Astrocyte of the hippocampus (primary cell): ENCODE data around the gene ALG12.

Experiments used
- DNase-seq: peaks from one replicate; pipeline ENCODE4 v3.0.0; 2011; ENCODE audit warnings: low read depth, low spot score

ALG12 gene

GRCh38 chr22:49889071-49889470, 29.2 kb downstream of the ALG12 start:
- DNase-seq, result peak; percentile 46

- no peak for DNase-seq
Measured at GRCh38 chr22:49887702-49888101, 30.5 kb downstream of the ALG12 start.

- DNase-seq, result no peak
Measured at GRCh38 chr22:49887064-49887451, 31.2 kb downstream of the ALG12 start.

GRCh38 chr22:49886346-49887063, 31.7 kb downstream of the ALG12 start:
- DNase-seq, result no peak

GRCh38 chr22:49885881-49886280, 32.4 kb downstream of the ALG12 start:
- DNase-seq, result no peak

- no peak for DNase-seq
Measured at GRCh38 chr22:49885281-49885680, 33.0 kb downstream of the ALG12 start.

GRCh38 chr22:49884503-49885260, 33.6 kb downstream of the ALG12 start:
- DNase-seq, result no peak

- DNase-seq, result no peak
Measured at GRCh38 chr22:49884075-49884474, 34.2 kb downstream of the ALG12 start.

- no peak for DNase-seq
Measured at GRCh38 chr22:49883294-49883640, 35.0 kb downstream of the ALG12 start.

GRCh38 chr22:49882519-49883293, 35.5 kb downstream of the ALG12 start:
- peak; percentile 48 for DNase-seq

- DNase-seq, result no peak
Measured at GRCh38 chr22:49881856-49882255, 36.4 kb downstream of the ALG12 start.

GRCh38 chr22:49880281-49880680, 38.0 kb downstream of the ALG12 start:
- peak; percentile 28 for DNase-seq

GRCh38 chr22:49879871-49880270, 38.4 kb downstream of the ALG12 start:
- no peak for DNase-seq

- no peak for DNase-seq
Measured at GRCh38 chr22:49878206-49878605, 40.0 kb downstream of the ALG12 start.

- no peak for DNase-seq
Measured at GRCh38 chr22:49877642-49878041, 40.6 kb downstream of the ALG12 start.

GRCh38 chr22:49873228-49873940, 44.9 kb downstream of the ALG12 start:
- no peak for DNase-seq

GRCh38 chr22:49872347-49872746, 45.9 kb downstream of the ALG12 start:
- DNase-seq, result no peak

- DNase-seq, result no peak
Measured at GRCh38 chr22:49871482-49871881, 46.8 kb downstream of the ALG12 start.

- no peak for DNase-seq
Measured at GRCh38 chr22:49869845-49870712, 48.2 kb downstream of the ALG12 start.

- DNase-seq, result no peak
Measured at GRCh38 chr22:49869086-49869830, 49.0 kb downstream of the ALG12 start.
